RWPE1 (cell line): Measurements from ENCODE around the gene IKZF1.

Source experiments
- CTCF ChIA-PET: fragments of 350-600 bp; sonication (Branson Sonifier 250); formaldehyde crosslinking; extraction: SDS; loops from one replicate; lab custom pipeline; 2021; lab: Yijun Ruan, JAX
- POLR2A ChIA-PET: fragments of 400-600 bp; formaldehyde crosslinking; extraction: SDS; loops from one replicate; lab custom pipeline; 2020; ENCODE audit warnings: antibody characterized with exemption; ENCODE audit not compliant: low non-redundant PET; lab: Yijun Ruan, JAX
- DNase-seq: peaks from one replicate; pipeline ENCODE4 v3.0.0; 2012; ENCODE audit warnings: low spot score
- H3K27ac ChIP-seq: fragments of 450-650 bp; 2 replicates; pipeline ENCODE4 v1.5.1; 2017
- CTCF ChIP-seq: fragments of 450-650 bp; conservative IDR thresholded peaks from 2 replicates; pipeline ENCODE4 v1.5.1; 2017; ENCODE audit warnings: low read depth, mild to moderate bottlenecking

The IKZF1 gene

GRCh38 chr7:50359995-50360925 lies 55.7 kb downstream of the IKZF1 start:
- no peak for TF ChIP-seq CTCF
- ChIA-PET POLR2A (no interaction called here), CTCF (no interaction called here)
- no peak overlapping the region for H3K27ac ChIP-seq
- DNase-seq, result no peak

GRCh38 chr7:50362142-50362541 lies 57.6 kb downstream of the IKZF1 start:
- DNase-seq, result no peak
- no peak overlapping the region for H3K27ac ChIP-seq
- TF ChIP-seq CTCF, result no peak
- ChIA-PET POLR2A (no interaction called here), CTCF (interaction anchor here (0.6 kb wide), 1 partner anchor 27 kb away, joined by 3 read pairs; no protein-coding TSS in a partner anchor)

DNA sequence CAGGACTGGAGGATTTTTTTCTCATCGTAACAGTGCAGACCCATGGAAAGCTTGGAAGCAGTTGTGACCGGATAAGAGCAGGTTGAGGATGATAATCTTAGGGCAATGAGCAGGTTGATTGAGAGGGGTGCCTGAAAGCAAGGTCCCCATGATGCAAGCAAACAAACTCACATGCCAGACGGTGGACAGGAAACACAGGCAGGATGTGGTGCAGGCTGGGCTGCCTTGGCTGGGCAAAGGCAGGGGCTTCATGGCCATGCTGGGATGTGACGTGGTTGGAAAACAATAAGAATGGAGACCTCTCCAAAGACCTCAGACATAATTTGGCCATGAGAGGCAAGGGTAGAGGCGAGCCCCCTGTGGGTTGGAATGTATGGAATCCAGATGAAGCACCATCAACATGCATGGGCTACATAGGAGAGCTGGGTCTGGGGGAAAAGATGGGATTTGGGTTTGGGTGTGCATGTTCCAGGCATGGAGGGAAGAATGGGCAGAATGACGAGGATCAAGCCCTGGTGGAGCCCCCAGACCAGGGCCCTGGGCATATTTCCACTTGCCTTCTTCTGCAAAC lies 58.3 kb downstream of the IKZF1 start:
- CTCF ChIA-PET, result interaction anchor here (0.6 to 0.7 kb wide), 2 partner anchors 26 to 53 kb away, joined by 3 to 7 read pairs; no protein-coding TSS in a partner anchor
- DNase-seq, result no peak
- POLR2A ChIA-PET, result no interaction called here
- no peak overlapping the region for H3K27ac ChIP-seq
- TF ChIP-seq CTCF, result no peak

DNA sequence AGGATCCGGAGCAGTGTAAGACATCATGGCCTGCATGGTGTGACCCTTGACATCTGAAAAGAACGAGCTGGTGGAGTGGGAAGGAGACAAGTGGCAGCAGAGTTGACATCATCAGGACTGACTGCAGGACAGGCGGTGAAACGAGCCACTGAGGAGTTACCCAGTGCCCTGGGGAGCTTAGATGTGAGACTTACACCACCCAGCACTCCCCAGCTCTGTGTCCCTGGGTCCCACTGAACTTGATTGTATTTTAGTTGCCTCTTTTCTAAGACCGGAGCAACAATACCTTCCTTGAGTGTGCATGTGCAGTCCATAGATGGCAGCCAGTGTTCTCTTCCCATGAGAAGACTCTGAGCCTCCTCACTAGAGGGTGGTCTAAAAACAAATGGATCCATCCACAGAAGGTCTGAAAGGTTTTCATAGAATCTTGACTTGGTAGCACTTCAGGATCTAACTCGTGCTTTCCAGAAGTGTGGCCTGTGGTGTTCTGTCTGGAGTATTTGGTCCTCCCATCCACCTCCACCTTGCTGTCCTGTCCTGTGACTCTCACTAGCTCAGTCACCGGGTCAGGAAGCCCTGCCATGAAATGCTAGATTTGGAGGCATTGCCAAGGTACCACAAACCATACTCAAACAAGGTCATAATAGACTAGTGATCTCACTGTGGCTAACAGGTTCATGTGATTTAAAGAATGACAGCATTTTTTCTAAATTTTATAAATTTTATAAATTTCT lies 59.0 kb downstream of the IKZF1 start:
- POLR2A ChIA-PET, result no interaction called here
- TF ChIP-seq CTCF, result no peak
- no peak for DNase-seq
- no peak overlapping the region for H3K27ac ChIP-seq
- CTCF ChIA-PET, result interaction anchor here (0.6 kb wide), 1 partner anchor 9 kb away, joined by 3 read pairs; no protein-coding TSS in a partner anchor

DNA sequence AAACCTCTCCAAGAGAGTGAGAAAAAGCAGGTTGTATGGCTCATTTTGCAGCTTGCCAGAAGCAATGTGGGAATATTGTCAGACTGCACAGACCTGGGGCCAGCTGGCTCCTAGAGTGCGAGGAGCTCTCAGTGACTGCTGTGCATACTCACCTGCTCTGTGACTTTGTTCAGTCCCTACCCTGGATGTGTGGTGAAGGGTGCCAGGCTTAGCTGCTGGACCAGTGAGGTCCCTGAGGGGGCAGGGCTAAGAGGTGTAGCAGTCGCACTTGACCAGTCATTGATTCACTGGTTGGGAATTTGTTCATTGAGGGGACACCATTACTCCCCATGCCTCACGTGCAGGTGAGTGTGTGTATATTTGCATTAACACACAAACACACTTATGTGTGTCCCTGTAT lies 60.1 kb downstream of the IKZF1 start:
- ChIA-PET CTCF (no interaction called here), POLR2A (no interaction called here)
- H3K27ac ChIP-seq, result no peak overlapping the region
- DNase-seq, result no peak
- no peak for TF ChIP-seq CTCF

DNA sequence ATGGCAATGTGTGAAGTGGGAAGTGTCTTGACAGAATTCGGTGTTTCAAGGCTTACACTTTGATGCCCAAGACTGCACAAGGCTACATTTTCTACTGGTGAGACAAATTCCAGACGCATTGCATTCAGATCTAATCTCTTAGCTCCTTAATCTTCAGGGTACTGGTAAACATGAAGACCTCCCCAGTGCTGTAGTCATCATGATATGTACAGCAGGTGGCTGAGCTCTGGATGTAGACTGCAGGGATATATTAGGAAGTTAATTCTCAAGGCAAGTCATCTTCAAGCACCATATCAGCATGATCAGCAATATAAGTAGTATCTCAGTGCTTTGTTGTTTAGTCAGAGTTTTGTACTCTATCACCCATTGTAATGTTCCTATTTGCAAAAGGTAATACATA lies 61.8 kb downstream of the IKZF1 start:
- no peak for TF ChIP-seq CTCF
- H3K27ac ChIP-seq, result no peak overlapping the region
- ChIA-PET CTCF (interaction anchor here (1.8 kb wide), 1 partner anchor 161 kb away, joined by 7 read pairs; no protein-coding TSS in a partner anchor), POLR2A (no interaction called here)
- DNase-seq, result no peak
